HepG2 (cell line): ENCODE measurements around the gene RPTOR. TPM values are rescaled to one million over a fixed set of nuclear protein-coding genes. Genes with fewer than 3 reads are reported as not detected.

Experiments
- ATAC-seq: fragments of 200-7000 bp; cut with Tn5 transposase; 3 replicates; pipeline ENCODE4 v1.9.1; 2020; ENCODE audit warnings: mild to moderate bottlenecking, moderate library complexity
- BruUV-seq: library from RNA; stranded (reverse); fragments of 400-500 nt; replicated peaks from 2 replicates; lab custom pipeline; 2021; lab: Mats Ljungman, UMichigan
- CTCF ChIA-PET: fragments of 300-600 bp; formaldehyde crosslinking; extraction: SDS; loops from one replicate; lab custom pipeline; 2021; ENCODE audit warnings: low total read pairs, inconsistent platforms, low intra/inter-chr PET ratio; lab: Yijun Ruan, JAX
- POLR2A ChIA-PET: fragments of 350-600 bp; sonication (Branson Sonifier 250); formaldehyde crosslinking; loops from one replicate; lab custom pipeline; 2020; ENCODE audit warnings: antibody characterized with exemption, inconsistent platforms; lab: Yijun Ruan, JAX
- DNase-seq: peaks from one replicate; pipeline ENCODE4 v3.0.0-alpha.2; 2015; ENCODE audit warnings: low spot score
- FAIRE-seq: peaks from 3 replicates; lab custom pipeline; 2011; peaks lifted over from hg19 to GRCh38; lab: Jason Lieb, UNC
- H2AFZ ChIP-seq: one replicate; pipeline ENCODE4 v1.6.1; 2011; ENCODE audit warnings: low read length, inconsistent platforms
- H3K27ac ChIP-seq: fragments of 300-600 bp; 3 replicates; pipeline ENCODE4 v1.8.0; 2011; ENCODE audit warnings: mixed run types, mild to moderate bottlenecking, mixed read lengths, low read length, inconsistent platforms; ENCODE audit not compliant: insufficient read depth; ENCODE audit errors: extremely low read length
- H3K27me3 ChIP-seq, 2 experiments: fragments of 200-600 bp in 1 of 2; 2 replicates in 1 of 2; 3 replicates in 1 of 2; pipeline versions ENCODE4 v1.6.0 to v1.8.0; 2011; ENCODE audit warnings: low read length in 2 of 2, mild to moderate bottlenecking in 2 of 2, moderate library complexity in 2 of 2, inconsistent platforms in 1 of 2; ENCODE audit not compliant: insufficient read depth in 2 of 2, control insufficient read depth in 1 of 2
- H3K36me3 ChIP-seq, 2 experiments: fragments of 200-600 bp in 1 of 2; replicated peaks in 1 of 2; 2 replicates in 1 of 2; 3 replicates in 1 of 2; pipeline versions ENCODE4 v1.5.1 to v1.8.0; 2011; ENCODE audit warnings: low read length in 2 of 2, inconsistent platforms in 1 of 2; ENCODE audit not compliant: insufficient read depth in 2 of 2, control insufficient read depth in 1 of 2
- H3K4me1 ChIP-seq: 2 replicates; pipeline ENCODE4 v1.5.1; 2012; ENCODE audit warnings: low read length, inconsistent platforms; ENCODE audit not compliant: insufficient read depth
- H3K4me2 ChIP-seq: 2 replicates; pipeline ENCODE4 v1.6.0; 2011; ENCODE audit warnings: low read depth, low read length, inconsistent platforms
- H3K4me3 ChIP-seq, 3 experiments: fragments of 200-600 bp in 1 of 3; sonication (generic), shearing (Covaris generic) in 1 of 3; replicated peaks in 1 of 3; 2 replicates each; pipeline ENCODE4 v1.5.1; 2011 to 2016; ENCODE audit warnings: low read length in 3 of 3, inconsistent platforms in 2 of 3, low read depth in 2 of 3, mild to moderate bottlenecking in 2 of 3, control low read depth in 1 of 3, mixed read lengths in 1 of 3; ENCODE audit not compliant: insufficient read depth in 1 of 3
- H3K79me2 ChIP-seq: one replicate; pipeline ENCODE4 v1.6.1; 2011; ENCODE audit warnings: low read length, inconsistent platforms; ENCODE audit not compliant: insufficient read depth
- H3K9ac ChIP-seq: 2 replicates; pipeline ENCODE4 v1.6.0; 2011; ENCODE audit warnings: mild to moderate bottlenecking, low read depth, low read length, inconsistent platforms; ENCODE audit not compliant: insufficient read depth
- H3K9me3 ChIP-seq: 2 replicates; pipeline ENCODE4 v1.5.1; 2012; ENCODE audit warnings: mild to moderate bottlenecking, low read length
- H4K20me1 ChIP-seq: 2 replicates; pipeline ENCODE4 v1.6.0; 2011; ENCODE audit warnings: inconsistent platforms, mild to moderate bottlenecking, low read length, moderate library complexity; ENCODE audit not compliant: insufficient read depth
- GABPA ChIP-seq, 2 experiments: IDR thresholded peaks; 2 replicates each; pipeline ENCODE4 v1.6.1; 2011 to 2016; ENCODE audit warnings: low read depth in 2 of 2, low read length in 1 of 2, missing biosample characterization in 1 of 2, missing genetic modification characterization in 1 of 2
- GMEB2 ChIP-seq: IDR thresholded peaks from 2 replicates; pipeline ENCODE4 v1.6.1; 2016; ENCODE audit warnings: missing biosample characterization, missing genetic modification reagents, low read depth
- GPBP1L1 ChIP-seq: sonication (generic); formaldehyde crosslinking; IDR thresholded peaks from 2 replicates; pipeline ENCODE4 v1.5.0; 2020; ENCODE audit warnings: mild to moderate bottlenecking, missing genetic modification reagents
- GTF3A ChIP-seq: sonication (generic); formaldehyde crosslinking; conservative IDR thresholded peaks from 2 replicates; pipeline ENCODE4 v1.4.0; 2020; ENCODE audit warnings: mild to moderate bottlenecking, missing genetic modification reagents
- KDM3A ChIP-seq: IDR thresholded peaks from 2 replicates; pipeline ENCODE4 v1.6.1; 2018; ENCODE audit warnings: low read depth, missing compliant biosample characterization
- MED13 ChIP-seq: sonication (generic); formaldehyde crosslinking; IDR thresholded peaks from 2 replicates; pipeline ENCODE4 v1.5.0; 2020; ENCODE audit warnings: missing genetic modification reagents
- MEF2D ChIP-seq: sonication (generic); formaldehyde crosslinking; IDR thresholded peaks from 2 replicates; pipeline ENCODE4 v1.5.1; 2020; ENCODE audit warnings: mild to moderate bottlenecking, missing genetic modification reagents
- MYC ChIP-seq: sonication (generic); formaldehyde crosslinking; IDR thresholded peaks from 2 replicates; pipeline ENCODE4 v1.9.0; 2021; ENCODE audit warnings: missing genetic modification reagents, borderline replicate concordance
- NCOA5 ChIP-seq: sonication (generic); formaldehyde crosslinking; IDR thresholded peaks from 2 replicates; pipeline ENCODE4 v1.4.0; 2020; ENCODE audit warnings: missing genetic modification reagents
- NFE2L1 ChIP-seq: sonication (generic); formaldehyde crosslinking; IDR thresholded peaks from 2 replicates; pipeline ENCODE4 v1.4.0; 2020; ENCODE audit warnings: missing genetic modification reagents, mild to moderate bottlenecking, borderline replicate concordance
- RARG ChIP-seq: sonication (generic); formaldehyde crosslinking; IDR thresholded peaks from 2 replicates; pipeline ENCODE4 v1.4.0; 2020; ENCODE audit warnings: low read depth, mild to moderate bottlenecking, missing genetic modification reagents
- SYNCRIP ChIP-seq: fragments of 200-400 bp; formaldehyde crosslinking; IDR thresholded peaks from 2 replicates; pipeline ENCODE4 v1.6.1; 2018; ENCODE audit warnings: mild to moderate bottlenecking, low read depth, low read length; ENCODE audit not compliant: insufficient read depth
- ZFP82 ChIP-seq: sonication (generic); formaldehyde crosslinking; IDR thresholded peaks from 2 replicates; pipeline ENCODE4 v1.5.1; 2020; ENCODE audit warnings: mild to moderate bottlenecking, missing genetic modification reagents, borderline replicate concordance
- ZNF121 ChIP-seq: sonication (generic); formaldehyde crosslinking; IDR thresholded peaks from 2 replicates; pipeline ENCODE4 v1.5.0; 2020; ENCODE audit warnings: mild to moderate bottlenecking, missing genetic modification reagents
- ZNF136 ChIP-seq: sonication (generic); formaldehyde crosslinking; IDR thresholded peaks from 2 replicates; pipeline ENCODE4 v1.8.1; 2022; ENCODE audit warnings: low read depth, mild to moderate bottlenecking, moderate library complexity, missing genetic modification reagents
- ZNF260 ChIP-seq: sonication (generic); formaldehyde crosslinking; IDR thresholded peaks from 2 replicates; pipeline ENCODE4 v1.4.0; 2020; ENCODE audit warnings: missing genetic modification reagents, low read depth, mild to moderate bottlenecking, borderline replicate concordance
- ZNF550 ChIP-seq: sonication (generic); formaldehyde crosslinking; IDR thresholded peaks from 2 replicates; pipeline ENCODE4 v1.4.0; 2020; ENCODE audit warnings: mild to moderate bottlenecking, missing genetic modification reagents, borderline replicate concordance
- WGBS: methylation state at CpG from one replicate; pipeline ENCODE4 v1.1.6; 2017; ENCODE audit warnings: low lambda C conversion rate; 5-methylcytosine and 5-hydroxymethylcytosine counted together
- in situ Hi-C: cut with HindIII; loops from 2 replicates; pipeline ENCODE4 v1.10.0; 2017; ENCODE audit warnings: low pct_unique_long_range_greater_than_20kb; ENCODE audit not compliant: extremely low pct_ligation_motif_present
- intact Hi-C: fragments of 100-400 bp; cut with micrococcal nuclease; formaldehyde crosslinking; loops from one replicate; pipeline ENCODE4 v1.10.0; 2022; ENCODE audit not compliant: unreplicated experiment
- polyA plus RNA-seq, 8 experiments: library from polyadenylated mRNA; depleted of rRNA in 3 of 8; stranded (reverse) in 7 of 8; unstranded in 1 of 8; fragments of >200 nt; fragmentation: Illumina TruSeq in 4 of 8; extraction: Trizol in 4 of 8; gene quantifications; 2 replicates each; pipeline versions ENCODE4 v1.2.1 to v1.2.3, GENCODE V29; 2011 to 2016; ENCODE audit warnings: low read depth in 4 of 8, missing spikeins in 1 of 8, mixed read lengths in 1 of 8; ENCODE audit not compliant: insufficient read depth in 1 of 8
- total RNA-seq, 5 experiments: library from RNA; depleted of rRNA; stranded (reverse); fragments of >200 nt; fragmentation: Illumina TruSeq; extraction: Trizol; gene quantifications; 2 replicates each; pipeline ENCODE4 v1.2.3, GENCODE V29; 2016; ENCODE audit warnings: low read depth in 1 of 5

Gene RPTOR
- total and polyA plus RNA-seq, 2 of the 13 experiments (the other 11 are each of a cell fraction or from before 2014, with no cell fraction given), result 6.6 to 25.3 TPM

DNA sequence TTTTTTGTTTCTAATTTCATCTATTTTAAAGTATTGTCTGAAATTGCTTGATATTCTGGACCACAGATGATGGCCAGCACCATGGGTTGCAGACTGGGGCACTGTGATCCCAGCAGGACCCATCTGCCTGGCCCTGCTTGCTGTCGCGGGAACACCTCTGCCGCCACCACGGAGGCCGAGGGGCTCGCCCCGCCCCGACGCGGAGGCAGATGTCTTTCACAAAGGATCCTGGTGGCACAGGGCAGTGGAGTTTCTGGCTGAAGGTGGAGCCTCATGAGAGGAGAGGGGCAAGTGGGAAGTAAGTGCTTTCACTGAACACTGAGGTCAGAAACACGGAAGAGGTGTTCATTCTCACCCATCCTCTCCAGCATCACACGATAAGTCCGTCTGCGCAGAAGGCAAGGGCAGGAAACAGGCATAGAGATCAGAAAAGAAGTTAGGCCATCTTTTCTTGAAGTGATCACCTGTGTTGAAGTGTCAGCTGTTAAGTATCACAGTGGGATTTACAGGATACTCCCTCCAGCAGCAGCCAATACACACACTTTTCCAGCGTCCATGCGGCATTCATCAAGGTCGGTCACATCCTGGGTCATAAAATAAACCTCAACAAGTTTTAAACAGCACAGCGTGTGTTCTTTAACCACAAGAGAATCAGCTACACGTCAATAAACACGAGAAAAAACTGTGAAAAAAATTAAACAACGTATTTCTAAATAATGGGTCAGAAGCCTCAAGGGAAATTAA lies 194.5 kb downstream of the RPTOR start:
- WGBS, result 96% methylated on average over 21 of the region's 21 CpGs
- DNase-seq, result no peak

More for the DNA sequence above, 194.5 kb downstream of the RPTOR start:
- intact Hi-C loops, result no loop called here
- ChIA-PET POLR2A (no interaction called here), CTCF (no interaction called here)
- H3K27me3 ChIP-seq, result no peaks in the 10 kb centered on the region
- FAIRE-seq (no peak), ATAC-seq (no peak)
- H3K9ac ChIP-seq, result no peak overlapping the region
- peaks cover 20 to 51% of the 10 kb centered on the region in 2 experiments; a peak in 4 of 5 replicates for H3K36me3 ChIP-seq
- H3K4me1 ChIP-seq, result no peaks in the 10 kb centered on the region
- BruUV-seq, result no TSS peak
- no peak overlapping the region for H2AFZ ChIP-seq
- TF ChIP-seq RARG, result no peak
- no peak for TF ChIP-seq GTF3A (CRISPR knock-in tag)
- TF ChIP-seq GABPA (IDR thresholded peaks at IDR 0.05; ENCODE audit: low read depth, low read length), result no peak
- TF ChIP-seq GABPA (CRISPR knock-in tag; IDR thresholded peaks at IDR 0.05; ENCODE audit: low read depth), result no peak
- no peak for TF ChIP-seq KDM3A (CRISPR knock-in tag)
- no peak for TF ChIP-seq NFE2L1
- TF ChIP-seq GPBP1L1 (CRISPR knock-in tag), result no peak
- no peak for TF ChIP-seq SYNCRIP
- no peak for TF ChIP-seq ZNF260 (CRISPR knock-in tag)
- no peak for TF ChIP-seq NCOA5 (CRISPR knock-in tag)
- TF ChIP-seq ZNF550 (CRISPR knock-in tag), result no peak
- no peak for TF ChIP-seq ZNF136
- no peak for TF ChIP-seq ZNF121 (CRISPR knock-in tag)
- no peak for TF ChIP-seq MYC (CRISPR knock-in tag)
- TF ChIP-seq MED13 (CRISPR knock-in tag), result no peak
- no peak for TF ChIP-seq MEF2D
- no peak for TF ChIP-seq ZFP82 (CRISPR knock-in tag)
- TF ChIP-seq GMEB2, result no peak
- H3K4me2 ChIP-seq, result no peak overlapping the region
- no peaks in the 10 kb centered on the region for H3K79me2 ChIP-seq
- H3K27ac ChIP-seq, result no peak overlapping the region
- no peak overlapping the region for H3K4me3 ChIP-seq
- peaks cover 9% of the 10 kb centered on the region for H3K9me3 ChIP-seq
- in situ Hi-C loops, result no loop called here
- H4K20me1 ChIP-seq, result no peaks in the 10 kb centered on the region
